GM18519 (cell line): ENCODE results near the gene UNC5A.

Experiments
- ATAC-seq: cut with Tn5 transposase; IDR thresholded peaks from one replicate; pipeline ENCODE4 v1.9.1; 2021; ENCODE audit warnings: mild to moderate bottlenecking, moderate library complexity; ENCODE audit not compliant: unreplicated experiment, low FRiP score

UNC5A gene

DNA sequence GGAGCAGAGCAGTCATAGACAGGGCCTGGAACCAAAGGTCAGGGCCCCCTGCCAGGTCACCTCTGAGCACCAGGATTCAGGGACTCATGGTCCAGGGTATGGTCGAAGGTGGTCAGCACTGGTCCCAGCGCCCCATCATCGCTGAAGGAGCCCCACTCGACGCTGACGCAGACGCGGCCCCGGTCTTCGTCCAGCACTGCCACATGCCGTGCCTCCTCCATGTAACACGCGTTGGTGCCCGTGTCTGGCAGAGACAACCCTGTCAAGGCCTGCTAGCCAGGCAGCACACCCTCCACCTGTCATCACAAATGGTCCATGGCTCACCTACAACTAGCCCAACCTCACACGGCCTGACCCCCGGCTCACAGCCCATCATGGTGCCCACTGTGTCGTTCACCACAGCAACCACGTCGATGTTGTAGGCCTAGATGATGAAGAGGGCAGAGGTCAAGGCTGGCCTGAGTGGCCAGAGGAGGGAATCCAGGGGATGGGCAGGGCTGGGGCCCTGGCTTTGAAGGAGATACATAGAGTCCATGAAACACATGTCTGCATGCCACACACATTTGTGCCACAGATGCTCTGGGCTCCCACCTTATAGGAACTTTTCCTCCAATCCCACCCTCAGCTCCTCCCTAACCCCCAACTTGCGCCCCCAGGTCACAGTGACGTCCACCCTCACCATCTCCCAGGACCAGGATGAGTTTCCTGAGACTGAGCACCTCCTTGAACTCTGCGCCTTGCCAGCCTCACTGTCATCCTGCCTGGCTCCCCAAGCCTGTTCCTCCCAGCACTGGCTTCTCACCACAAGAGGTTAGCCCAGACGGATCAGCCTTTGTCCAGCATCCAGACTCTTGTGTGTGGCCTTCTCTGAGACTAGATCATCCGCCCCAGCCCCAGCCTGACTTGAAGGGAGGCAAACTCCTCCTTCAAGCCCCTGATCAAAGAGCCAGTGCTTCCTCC, 79.2 kb downstream of the UNC5A start:
- ATAC-seq: no peak

DNA sequence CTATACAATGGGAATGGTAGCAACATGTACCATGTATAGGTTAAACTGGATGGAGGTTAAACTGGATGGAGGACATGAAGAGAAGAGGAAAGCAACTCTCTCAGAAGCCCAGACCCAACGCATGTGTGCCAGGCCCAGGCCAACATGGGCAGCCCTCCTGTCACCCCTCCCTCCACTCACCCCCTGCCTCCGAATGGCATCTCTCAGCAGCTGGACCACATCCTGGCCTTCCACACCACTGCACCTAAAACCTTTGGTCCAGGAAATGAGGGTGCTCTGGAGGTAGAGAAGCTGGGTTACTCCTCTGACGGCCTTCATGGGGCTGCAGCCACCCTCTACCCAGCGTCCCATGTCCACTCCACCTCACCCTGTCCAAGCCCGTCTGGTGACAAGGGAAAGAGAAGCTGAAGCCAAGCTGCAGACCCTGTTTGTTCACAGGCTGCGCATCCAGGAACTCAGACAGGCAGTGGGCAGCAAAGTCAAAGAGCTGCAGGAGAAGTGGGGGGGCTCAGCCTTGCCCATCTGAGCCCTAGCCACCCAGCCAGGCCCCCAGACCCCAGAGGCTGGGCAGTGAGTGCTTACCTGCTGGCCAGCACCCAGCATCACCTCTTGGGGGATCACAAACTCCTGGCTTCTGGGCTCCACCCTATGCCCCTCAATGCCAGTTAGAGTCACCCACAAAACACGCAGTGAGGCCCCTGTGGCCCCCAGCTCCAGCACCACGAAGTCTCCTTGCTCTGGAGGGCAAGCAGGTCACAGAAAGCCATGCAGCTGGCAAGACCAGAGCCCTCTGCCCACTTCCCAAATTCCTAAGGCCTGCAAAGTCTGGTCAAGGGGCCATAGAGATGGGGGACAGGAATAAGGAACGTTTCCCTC, 80.3 kb downstream of the UNC5A start:
- ATAC-seq: no peak

- ATAC-seq: no peak
Measured at GRCh38 chr5:176891331-176891958, 81.1 kb downstream of the UNC5A start.

GRCh38 chr5:176892663-176893062, 82.3 kb downstream of the UNC5A start:
- ATAC-seq: no peak

DNA sequence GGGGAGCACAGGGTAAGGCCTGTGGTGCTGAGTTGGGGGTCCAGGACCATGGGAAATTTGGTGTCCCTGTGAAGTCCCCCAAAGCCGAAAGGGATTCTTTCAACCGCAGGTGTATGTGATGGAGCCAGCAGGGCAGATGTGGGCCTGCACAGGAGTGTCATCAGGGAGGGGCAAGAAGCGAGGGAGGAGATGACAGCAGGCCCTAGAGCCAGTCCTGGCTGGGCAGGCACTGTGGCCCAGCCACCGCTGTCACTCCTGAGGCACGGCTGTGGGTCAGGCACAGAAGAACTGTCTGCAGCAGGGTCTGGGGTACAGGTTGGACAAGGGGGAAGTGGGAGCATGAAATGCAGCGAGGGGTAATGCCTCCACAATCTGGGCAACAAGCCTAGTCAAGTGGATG, 83.9 kb downstream of the UNC5A start:
- no peak for ATAC-seq

DNA sequence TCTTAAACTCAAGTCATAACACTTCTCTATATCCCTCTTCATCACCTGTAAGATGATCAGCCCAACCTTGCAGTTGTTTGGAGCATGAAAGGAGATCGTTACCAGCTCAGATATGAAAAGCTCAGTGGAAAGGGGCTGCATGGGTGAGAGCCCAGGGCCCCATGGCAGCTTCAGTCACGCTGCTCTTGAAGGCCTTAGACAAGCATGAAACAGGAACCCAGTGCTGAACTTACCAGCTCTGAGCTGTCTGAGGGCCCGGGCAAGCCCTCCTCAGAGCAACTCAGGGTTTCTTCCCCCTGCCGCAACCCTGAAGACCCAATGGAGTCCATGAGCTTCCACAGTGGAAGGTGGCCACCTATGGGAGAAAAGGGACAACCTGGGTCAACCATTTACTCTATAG, 85.5 kb downstream of the UNC5A start:
- no peak for ATAC-seq

DNA sequence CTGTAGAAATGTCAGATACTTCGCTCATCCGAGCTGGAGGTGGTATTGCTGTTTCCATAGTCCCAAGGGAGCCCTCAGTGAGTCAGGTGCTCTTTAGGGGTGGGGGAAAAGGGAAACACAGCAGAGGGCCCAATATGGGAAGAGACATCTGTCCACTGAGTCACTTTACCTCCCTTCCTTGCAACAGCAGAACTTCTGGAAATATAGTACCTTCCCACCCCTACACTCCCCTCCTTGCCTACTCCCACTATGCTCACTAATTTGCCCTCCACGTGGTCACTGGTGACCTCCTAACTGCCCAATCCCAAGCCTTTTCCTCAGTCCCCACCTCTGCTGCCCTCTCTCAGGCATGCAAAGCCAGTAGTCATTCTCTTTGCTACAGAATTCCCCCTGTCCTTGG, 86.9 kb downstream of the UNC5A start:
- ATAC-seq: no peak

GRCh38 chr5:176899296-176899891, 89.0 kb downstream of the UNC5A start, which contains the start of gene HK3:
Gene HK3, minus strand, starts transcription at chr5:176899346. Its CDS starts 3,187 bp downstream, at chr5:176896159.
- ATAC-seq: no peak

GRCh38 chr5:176899946-176900779, 89.8 kb downstream of the UNC5A start:
- no peak for ATAC-seq

GRCh38 chr5:176900780-176901204, 90.4 kb downstream of the UNC5A start:
- no peak for ATAC-seq

DNA sequence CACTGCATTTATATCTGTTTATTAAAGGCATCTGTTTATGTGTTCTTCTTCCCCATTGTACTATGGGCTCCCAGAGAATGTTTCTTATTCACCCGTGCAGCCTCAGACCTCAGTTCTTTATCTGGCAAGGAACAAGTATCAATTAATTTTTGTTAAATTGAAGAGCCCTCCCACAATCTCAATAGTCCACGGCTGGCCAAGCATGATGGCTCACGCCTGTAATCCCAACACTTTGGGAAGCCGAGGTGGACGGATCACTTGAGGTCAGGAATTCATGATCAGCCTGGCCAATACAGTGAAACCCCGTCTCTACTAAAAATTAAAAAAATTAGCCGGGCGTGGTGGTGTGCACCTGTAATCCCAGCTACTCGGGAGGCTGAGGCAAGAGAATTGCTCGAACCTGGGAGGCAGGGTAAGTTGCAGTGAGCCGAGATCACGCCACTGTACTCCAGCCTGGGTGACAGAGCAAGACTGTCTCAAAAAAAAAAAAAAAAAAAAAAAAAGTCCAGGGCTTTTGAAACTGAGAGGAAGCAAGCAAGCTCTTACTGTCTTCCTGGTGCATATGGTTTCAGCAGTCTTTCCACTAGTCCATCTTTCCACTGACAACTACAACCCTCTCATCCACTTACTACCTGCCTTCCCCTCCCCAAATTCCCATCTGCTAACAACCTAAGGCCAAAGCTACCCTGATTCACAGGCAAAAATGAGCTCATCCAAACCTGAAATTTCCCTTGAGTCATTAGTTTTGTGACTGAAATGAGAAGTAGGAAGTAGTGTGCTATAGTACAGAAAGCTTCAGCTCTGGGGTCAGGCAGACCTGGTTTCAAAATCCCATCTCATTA, 91.1 kb downstream of the UNC5A start:
- ATAC-seq: no peak

DNA sequence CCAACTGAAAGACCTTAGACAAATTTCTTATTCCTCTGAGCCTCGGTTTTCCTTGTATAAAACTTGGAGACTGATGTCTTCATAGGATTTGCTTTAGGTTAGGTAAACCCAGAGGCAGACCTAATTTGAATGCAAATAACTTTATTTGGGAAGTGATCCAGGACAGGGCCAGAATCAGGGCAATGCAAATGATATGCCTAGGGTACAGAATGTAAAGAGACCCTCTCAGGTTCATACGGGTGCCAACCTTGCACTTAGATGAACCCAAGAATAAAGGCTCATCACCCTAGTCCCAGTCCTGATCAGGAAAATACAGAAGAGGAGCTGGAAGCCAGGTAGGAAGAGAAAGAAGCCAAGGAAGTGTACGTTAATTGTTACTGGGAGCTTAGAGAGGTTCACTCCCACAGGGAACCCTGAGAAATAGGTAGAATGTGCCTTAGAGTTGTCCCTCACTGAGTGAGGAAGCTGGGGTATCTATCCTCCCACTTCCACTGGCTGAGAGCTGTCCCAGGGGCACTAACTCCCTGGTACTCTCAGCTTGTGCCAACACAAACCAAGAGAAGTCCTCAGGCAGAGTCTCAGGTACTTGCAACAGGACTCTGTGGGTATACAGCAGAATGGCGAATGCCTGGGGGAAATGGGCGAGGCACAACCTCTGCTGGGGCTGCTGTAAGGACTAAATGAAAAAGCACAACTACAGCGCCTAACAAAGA, 91.9 kb downstream of the UNC5A start:
- ATAC-seq: no peak

GRCh38 chr5:176902911-176903664, 92.7 kb downstream of the UNC5A start:
- no peak for ATAC-seq

DNA sequence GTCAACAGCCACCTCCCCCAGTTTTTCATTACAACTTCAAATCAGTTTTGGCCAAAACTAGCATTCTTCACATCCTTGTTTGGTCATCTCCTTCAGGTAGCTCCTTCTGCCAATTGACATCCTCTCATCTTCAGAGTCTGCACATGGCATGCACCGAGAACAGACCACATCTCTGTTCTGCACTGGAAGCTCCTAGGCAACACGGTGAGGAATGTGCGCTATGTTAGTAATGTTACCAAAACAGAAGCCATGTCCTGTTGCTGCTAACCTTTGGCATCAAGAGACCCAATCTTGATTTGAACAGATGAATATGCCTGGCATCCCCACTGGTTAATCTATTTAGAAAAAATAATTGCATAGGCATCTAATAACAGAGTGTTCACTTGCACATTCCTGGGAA, 93.9 kb downstream of the UNC5A start:
- ATAC-seq: no peak

DNA sequence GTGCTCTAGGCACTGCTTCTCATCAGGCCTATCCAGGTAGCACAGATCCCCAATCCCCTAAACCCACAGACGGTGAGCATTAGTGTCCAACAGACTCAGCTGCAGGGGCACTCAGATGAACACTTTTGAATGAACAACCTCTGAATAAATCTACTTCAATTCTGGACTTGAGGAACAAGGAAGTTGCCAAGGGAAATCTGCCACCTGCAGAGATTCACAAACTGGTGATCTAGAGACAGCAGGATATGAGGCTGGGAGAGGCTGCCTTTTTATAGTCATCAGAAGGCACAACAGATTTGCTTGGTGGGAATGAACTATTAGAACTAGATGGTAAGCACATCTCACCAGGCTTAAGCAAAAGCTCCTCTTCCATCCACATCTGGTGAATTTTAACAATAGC, 95.8 kb downstream of the UNC5A start:
- no peak for ATAC-seq

- no peak for ATAC-seq
Measured at GRCh38 chr5:176906796-176907195, 96.4 kb downstream of the UNC5A start.

- no peak for ATAC-seq
Measured at GRCh38 chr5:176908675-176909368, 98.5 kb downstream of the UNC5A start.
